CD4-positive, alpha-beta T cell treated with Interleukin-10 for 1 hour (primary cell): ENCODE data around the gene XIRP2.

ENCODE experiments used
- DNase-seq: peaks from one replicate; pipeline ENCODE4 v3.0.0-alpha.2; 2020

Gene XIRP2

DNA sequence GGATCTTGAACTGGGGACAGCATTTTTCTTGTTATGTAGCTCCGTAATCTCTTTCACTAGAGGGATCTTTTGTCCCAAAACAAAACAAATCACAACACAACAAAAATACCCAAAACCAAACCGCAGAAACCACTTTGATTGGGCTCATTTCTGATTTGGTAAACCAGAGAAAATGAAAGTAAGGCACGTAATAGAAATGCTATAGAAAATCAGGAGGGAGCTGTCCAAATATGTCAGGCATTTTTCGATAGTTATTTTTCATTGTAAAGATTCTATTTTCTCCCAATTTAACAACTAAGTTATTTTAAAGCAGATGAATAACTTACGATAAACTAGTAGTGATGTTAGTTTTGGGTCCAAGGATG is 406.5 kb downstream of the XIRP2 start:
- DNase-seq: no peak

DNA sequence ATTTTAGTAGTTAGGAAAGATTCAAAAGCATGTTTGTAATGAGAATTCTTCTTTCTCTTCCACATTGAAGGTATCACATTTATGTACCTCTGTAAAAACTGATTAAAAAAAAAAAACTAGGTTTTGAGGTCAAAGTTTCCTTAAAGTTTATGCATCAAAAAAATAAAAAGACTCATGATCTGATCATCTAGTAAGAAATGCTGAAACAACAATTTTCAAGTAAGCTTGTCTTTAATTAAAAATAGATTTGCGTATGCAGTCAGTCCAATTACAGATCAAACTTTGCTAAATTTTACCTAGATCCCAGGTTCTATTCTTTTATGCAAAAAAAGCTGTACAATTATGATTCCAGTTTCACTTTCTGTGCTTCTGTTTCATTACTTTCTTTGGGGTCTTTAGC is 409.0 kb downstream of the XIRP2 start:
- no peak for DNase-seq

DNA sequence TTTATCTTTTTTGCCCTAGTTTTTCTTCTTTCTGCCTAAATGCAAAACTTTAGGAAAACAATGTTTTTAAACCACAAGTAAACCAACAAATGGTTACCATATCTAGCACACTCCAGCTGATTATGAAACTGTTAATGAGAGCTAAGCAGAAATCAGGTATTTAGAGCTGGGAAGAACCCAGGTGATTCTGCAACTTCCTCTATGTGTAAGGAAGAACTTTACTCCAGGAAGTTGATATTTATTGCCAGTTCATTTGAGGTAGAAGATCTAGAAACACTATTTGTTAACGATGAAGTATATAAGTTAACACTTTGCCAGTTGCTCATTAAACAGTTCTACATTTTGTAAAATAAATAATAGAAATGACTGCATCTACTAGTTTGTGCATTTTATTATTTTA is 409.7 kb downstream of the XIRP2 start:
- no peak for DNase-seq
